Spleen (tissue), 13 donors: ENCODE data around the gene GRIA2. TPM values are rescaled to one million over a fixed set of nuclear protein-coding genes. Genes with fewer than 3 reads are reported as not detected.
A peak's percentile ranks its signal among the peaks of the same experiment; 100 is the strongest.
"Not testable (repeated sequence)": the region's sequence is repeated elsewhere in the genome, so short reads cannot be mapped to it uniquely, and the experiment has no call there.

ENCODE experiments used
- DNase-seq: peaks from one replicate; pipeline ENCODE4 v3.0.0-alpha.2; 2020
- H3K27ac ChIP-seq, 8 donors: fragments of 200-600 bp; sonication (generic) in 7 of 8; 1 replicate in 4 of 8; 2 replicates in 4 of 8; pipeline versions ENCODE4 v1.5.0 to v1.8.0; 2016 to 2021; ENCODE audit warnings: inconsistent platforms in 4 of 8, mild to moderate bottlenecking in 4 of 8, moderate library complexity in 1 of 8
- H3K27me3 ChIP-seq, 7 donors: fragments of 200-600 bp; sonication (generic) in 6 of 7; replicated peaks in 1 of 7; 1 replicate in 4 of 7; 2 replicates in 3 of 7; pipeline versions ENCODE4 v1.5.0 to v1.8.0; 2016 to 2021; ENCODE audit warnings: inconsistent platforms in 3 of 7, mild to moderate bottlenecking in 1 of 7
- H3K36me3 ChIP-seq, 6 donors: fragments of 200-600 bp; sonication (generic) in 5 of 6; 1 replicate in 4 of 6; 2 replicates in 2 of 6; pipeline versions ENCODE4 v1.5.0 to v1.8.0; 2016 to 2021; ENCODE audit warnings: inconsistent platforms in 2 of 6
- H3K4me1 ChIP-seq, 6 donors: fragments of 200-600 bp; sonication (generic) in 5 of 6; 1 replicate in 3 of 6; 2 replicates in 3 of 6; pipeline versions ENCODE4 v1.5.0 to v1.8.0; 2016 to 2021; ENCODE audit warnings: inconsistent platforms in 3 of 6
- H3K4me3 ChIP-seq, 8 donors: fragments of 200-600 bp; sonication (generic) in 7 of 8; 1 replicate in 4 of 8; 2 replicates in 4 of 8; pipeline versions ENCODE4 v1.5.0 to v1.8.0; 2016 to 2021; ENCODE audit warnings: inconsistent platforms in 4 of 8, mild to moderate bottlenecking in 4 of 8, moderate library complexity in 2 of 8
- H3K9me3 ChIP-seq, 8 donors: fragments of 200-600 bp; sonication (generic) in 7 of 8; 1 replicate in 4 of 8; 2 replicates in 4 of 8; pipeline versions ENCODE4 v1.5.0 to v1.8.0; 2016 to 2021; ENCODE audit warnings: inconsistent platforms in 4 of 8
- CTCF ChIP-seq, 11 experiments: fragments of 200-600 bp in 7 of 11; fragments of 450-650 bp in 4 of 11; sonication (generic) in 4 of 11; IDR thresholded peaks in 8 of 11; conservative IDR thresholded peaks in 3 of 11; 1 replicate in 7 of 11; 2 replicates in 4 of 11; pipeline versions ENCODE4 v1.4.0 to v1.8.0; 2016 to 2021; ENCODE audit warnings: antibody characterized with exemption in 11 of 11, inconsistent platforms in 4 of 11, mild to moderate bottlenecking in 1 of 11
- POLR2A ChIP-seq, 3 donors: fragments of 450-650 bp; IDR thresholded peaks; one replicate each; pipeline ENCODE4 v1.5.1; 2017; ENCODE audit warnings: antibody characterized with exemption in 3 of 3, mild to moderate bottlenecking in 1 of 3
- POLR2AphosphoS5 ChIP-seq, 3 donors: sonication (generic); formaldehyde crosslinking; IDR thresholded peaks; one replicate each; pipeline ENCODE4 v1.5.1; 2017; ENCODE audit warnings: antibody characterized with exemption in 3 of 3
- WGBS, 5 donors: extraction: QIAGEN DNeasy Blood & Tissue Kit in 3 of 5; methylation state at CpG; one replicate each; pipeline versions ENCODE4 v1.1.5 to v1.1.7; 2013 to 2018; 5-methylcytosine and 5-hydroxymethylcytosine counted together
- intact Hi-C: fragments of 100-400 bp; cut with DNase I; formaldehyde crosslinking; loops from one replicate; pipeline ENCODE4 v1.15.0; 2023; ENCODE audit warnings: low total_unique reads
- long read RNA-seq, 2 donors: transcript quantifications; one replicate each; lab custom pipeline, GENCODE V29; 2026
- polyA plus RNA-seq, 3 donors: library from polyadenylated mRNA; stranded (reverse); fragments of 200-250 nt; gene quantifications; one replicate each; pipeline ENCODE4 v1.2.1, GENCODE V29; 2013
- total RNA-seq, 7 donors: library from RNA; depleted of rRNA in 3 of 7; stranded (reverse); fragments of >200 nt in 3 of 7; fragmentation: NEBNext Ultra II Directional in 4 of 7; extraction: Animal tissue kit (Norgen Biotek cat#: 25700) in 4 of 7; gene quantifications; one replicate each; pipeline versions ENCODE4 v1.1.0 to v1.2.1, GENCODE V29; 2016 to 2021
- donor health status: healthy with polysubstance abuse.
- donor health status: DM: no; HTN: no; CAD: no; lungs with moderate emphysema.
- donor health status: DM: no; HTN: no; CAD: no.
- donor health status: Bipolar disorder and iron deficiency.
- donor health status: healthy.
- donor health status: DM: no; HTN: no; CAD: no.
- donor health status: DM: yes; HTN: yes; CAD: no.

The GRIA2 gene
- total RNA-seq, result not detected
- polyA plus RNA-seq, result under 1 TPM in 2 of 3 donors, not detected in 1; 0.02 to 0.06 TPM
- long read RNA-seq, donor 1, result 0 reads
- long read RNA-seq, donor 2, result 0 reads

GRCh38 chr4:157220371-157220881 is at the start of gene GRIA2:
Gene GRIA2 (plus strand): TSS chr4:157220728. CDS start chr4:157221043, 315 bp downstream.
- peak within 1 kb of the TSS in 1 of 8 donors; percentile 48 for H3K4me3 ChIP-seq
- 3 to 22% (median 11%) methylated on average over 11 to 57 of the region's 57 CpGs for WGBS, 5 donors
- DNase-seq, result peak; percentile 69
- peaks cover 0 to 55% (median 33%) of the 10 kb centered on the region in 7 donors for H3K27me3 ChIP-seq
- TF ChIP-seq POLR2A (IDR thresholded peaks at IDR 0.05), result no peak
- no peak for TF ChIP-seq CTCF (IDR thresholded peaks at IDR 0.05 in 8 of 11, conservative IDR thresholded peaks at IDR 0.05 in 3 of 11)
- TF ChIP-seq POLR2AphosphoS5 (IDR thresholded peaks at IDR 0.05), result no peak
- H3K27ac ChIP-seq, result no peak within 1 kb of the TSS
- intact Hi-C loops, result no loop called here
- H3K36me3 ChIP-seq, result no peaks in the 10 kb centered on the region
- peaks cover 0 to 9% (median 3%) of the 10 kb centered on the region in 6 donors for H3K4me1 ChIP-seq
- H3K9me3 ChIP-seq, result peaks cover 0 to 20% (median 0%) of the 10 kb centered on the region in 8 donors

GRCh38 chr4:157172011-157172410 is 48.5 kb upstream of the GRIA2 start:
- WGBS, 5 donors, result 51 to 67% (median 56%) methylated on average over 3 of the region's 3 CpGs

GRCh38 chr4:157180268-157180667 is 40.3 kb upstream of the GRIA2 start:
- H3K27ac ChIP-seq, H3K9me3 ChIP-seq, H3K27me3 ChIP-seq, H3K4me1 ChIP-seq, intact Hi-C loops, H3K36me3 ChIP-seq, H3K4me3 ChIP-seq, DNase-seq: not testable (repeated sequence)
- 82 to 90% (median 87%) methylated on average over 5 to 14 of the region's 14 CpGs for WGBS, 5 donors

More at GRCh38 chr4:157172011-157172410, 48.5 kb upstream of the GRIA2 start:
- H3K4me3 ChIP-seq, result no peak overlapping the region
- TF ChIP-seq CTCF (IDR thresholded peaks at IDR 0.05 in 8 of 11, conservative IDR thresholded peaks at IDR 0.05 in 3 of 11), result no peak
- no peak for TF ChIP-seq POLR2A (IDR thresholded peaks at IDR 0.05)
- TF ChIP-seq POLR2AphosphoS5 (IDR thresholded peaks at IDR 0.05), result no peak
- DNase-seq, result no peak
- H3K9me3 ChIP-seq, result no peaks in the 10 kb centered on the region
- H3K4me1 ChIP-seq, result no peaks in the 10 kb centered on the region
- H3K36me3 ChIP-seq, result no peaks in the 10 kb centered on the region
- no peaks in the 10 kb centered on the region for H3K27me3 ChIP-seq
- intact Hi-C loops, result no loop called here
- H3K27ac ChIP-seq, result no peak overlapping the region

GRCh38 chr4:157184300-157184699 is 36.2 kb upstream of the GRIA2 start:
- DNase-seq, result no peak
- Histone ChIP-seq H3K9me3 (peaks cover 0 to 24% (median 5%) of the 10 kb centered on the region in 8 donors), H3K4me1 (no peaks in the 10 kb centered on the region), H3K4me3 (no peak overlapping the region), H3K36me3 (no peaks in the 10 kb centered on the region), H3K27me3 (no peaks in the 10 kb centered on the region), H3K27ac (no peak overlapping the region)
- WGBS, 5 donors, result 76 to 92% (median 88%) methylated on average over 1 of the region's 1 CpG
- TF ChIP-seq POLR2A (IDR thresholded peaks at IDR 0.05), result no peak
- TF ChIP-seq CTCF (IDR thresholded peaks at IDR 0.05 in 8 of 11, conservative IDR thresholded peaks at IDR 0.05 in 3 of 11), result no peak
- no peak for TF ChIP-seq POLR2AphosphoS5 (IDR thresholded peaks at IDR 0.05)
- intact Hi-C loops, result no loop called here
